Germinal center (tissue), 1 donor: ENCODE results near the gene TSHR.
"Not testable (repeated sequence)": the region's sequence is repeated elsewhere in the genome, so short reads cannot be mapped to it uniquely, and the experiment has no call there.

Source experiments
- DNase-seq: peaks from one replicate; pipeline ENCODE4 v3.0.0; 2012; ENCODE audit warnings: mixed read lengths, low spot score

The TSHR gene

GRCh38 chr14:81068176-81068782, 112.9 kb downstream of the TSHR start:
- DNase-seq: no peak

GRCh38 chr14:81070511-81070910, 115.1 kb downstream of the TSHR start:
- DNase-seq: no peak

GRCh38 chr14:81085596-81085995, 130.2 kb downstream of the TSHR start:
- DNase-seq: no peak

GRCh38 chr14:81087230-81087629, 131.8 kb downstream of the TSHR start:
- DNase-seq: no peak

GRCh38 chr14:81091139-81091538, 135.7 kb downstream of the TSHR start:
- no peak for DNase-seq

- no peak for DNase-seq
Observed at GRCh38 chr14:81091660-81092059, 136.2 kb downstream of the TSHR start.

GRCh38 chr14:81093651-81094050, 138.2 kb downstream of the TSHR start:
- no peak for DNase-seq

- DNase-seq: no peak
Observed at GRCh38 chr14:81095539-81095938, 140.1 kb downstream of the TSHR start.

GRCh38 chr14:81096656-81097055, 141.2 kb downstream of the TSHR start:
- no peak for DNase-seq

GRCh38 chr14:81102217-81102616, 146.8 kb downstream of the TSHR start:
- DNase-seq: no peak

- DNase-seq: no peak
Observed at GRCh38 chr14:81103443-81103842, 148.0 kb downstream of the TSHR start.

- no peak for DNase-seq
Observed at GRCh38 chr14:81105378-81105777, 150.0 kb downstream of the TSHR start.

- DNase-seq: no peak
Observed at GRCh38 chr14:81105961-81106360, 150.5 kb downstream of the TSHR start.

- DNase-seq: no peak
Observed at GRCh38 chr14:81110186-81110585, 154.8 kb downstream of the TSHR start.

GRCh38 chr14:81113176-81113575, 157.8 kb downstream of the TSHR start:
- no peak for DNase-seq

- not testable (repeated sequence) for DNase-seq
Observed at GRCh38 chr14:81113945-81114820, 158.8 kb downstream of the TSHR start.

- DNase-seq: no peak
Observed at GRCh38 chr14:81120501-81120900, 165.1 kb downstream of the TSHR start.

GRCh38 chr14:81122326-81122725, 166.9 kb downstream of the TSHR start:
- DNase-seq: peak; percentile 47

GRCh38 chr14:81123811-81124210, 168.4 kb downstream of the TSHR start:
- no peak for DNase-seq

- DNase-seq: peak; percentile 57
Observed at GRCh38 chr14:81125536-81125935, 170.1 kb downstream of the TSHR start.

GRCh38 chr14:81127785-81128184, 172.4 kb downstream of the TSHR start:
- DNase-seq: no peak

GRCh38 chr14:81129242-81129641, 173.8 kb downstream of the TSHR start:
- no peak for DNase-seq

GRCh38 chr14:81132468-81132867, 177.0 kb downstream of the TSHR start:
- DNase-seq: no peak

GRCh38 chr14:81133400-81133799, 178.0 kb downstream of the TSHR start:
- no peak for DNase-seq
